Chondrocyte (in vitro differentiated cells): Measurements from ENCODE around the gene MRPS31. TPM values are rescaled to one million over a fixed set of nuclear protein-coding genes. Genes with fewer than 3 reads are reported as not detected.

ENCODE experiments used
- DNase-seq: peaks from one replicate; pipeline ENCODE4 v3.0.0; 2021; ENCODE audit warnings: mixed read lengths, low spot score
- H3K27ac Mint-ChIP-seq: one replicate; pipeline ENCODE4 v1.8.0; 2021; ENCODE audit warnings: mild to moderate bottlenecking, moderate library complexity, mixed read lengths; ENCODE audit not compliant: unreplicated experiment
- H3K27me3 Mint-ChIP-seq: 2 replicates; pipeline ENCODE4 v1.8.0; 2021; ENCODE audit warnings: low read depth, mixed read lengths
- H3K36me3 Mint-ChIP-seq: 2 replicates; pipeline ENCODE4 v1.8.0; 2021; ENCODE audit warnings: low read depth, mixed read lengths
- H3K4me1 Mint-ChIP-seq: 2 replicates; pipeline ENCODE4 v1.8.0; 2021; ENCODE audit warnings: low read depth, mild to moderate bottlenecking, mixed read lengths
- H3K4me3 Mint-ChIP-seq: one replicate; pipeline ENCODE4 v1.8.0; 2021; ENCODE audit warnings: mild to moderate bottlenecking, moderate library complexity, mixed read lengths; ENCODE audit not compliant: unreplicated experiment
- H3K9me3 Mint-ChIP-seq: 2 replicates; pipeline ENCODE4 v1.8.0; 2021; ENCODE audit warnings: low read depth, mixed read lengths
- microRNA-seq: library from miRNA; unstranded; fragments of <30 nt; microRNA quantifications from one replicate; pipeline ENCODE4 v1.2.0, GENCODE V29; 2020; ENCODE audit warnings: borderline number of aligned reads
- total RNA-seq: library from RNA; stranded (reverse); gene quantifications from 3 replicates; pipeline ENCODE4 v1.2.1, GENCODE V29; 2021
- TF ChIP-seq, protein P1 (sequence below): fragments of 200-600 bp; sonication (generic); IDR thresholded peaks from 2 replicates; pipeline ENCODE4 v1.5.0; 2021; ENCODE audit warnings: antibody characterized with exemption, mild to moderate bottlenecking, moderate library complexity

Gene MRPS31
- total RNA-seq, 1 donor from 2014 or later, result 12.3 TPM

DNA sequence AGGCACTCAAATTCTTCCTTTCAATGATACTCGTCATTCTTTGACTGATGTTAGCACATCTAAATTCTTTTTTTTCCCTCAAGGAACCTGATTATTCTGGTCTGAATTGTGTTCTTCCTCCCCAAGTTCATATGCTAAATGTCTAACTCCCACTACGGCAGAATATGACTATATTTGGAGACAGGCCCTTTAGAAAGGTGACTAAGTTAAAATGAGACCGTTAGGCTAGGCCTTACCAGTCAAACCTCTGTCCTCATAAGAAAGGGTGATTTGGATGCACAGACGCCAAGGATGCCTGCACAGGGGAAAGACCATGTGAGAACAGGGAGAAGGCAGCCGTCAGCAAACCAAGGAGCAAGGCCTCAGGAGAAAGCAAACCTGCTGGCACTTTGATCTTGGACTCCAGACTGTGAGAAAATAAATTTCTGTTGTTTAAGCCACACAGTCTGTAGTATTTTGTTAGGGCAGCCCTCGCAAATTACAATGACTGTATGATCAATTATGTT, 91.5 kb downstream of the MRPS31 start:
- Mint-ChIP-seq H3K4me3 (no peak overlapping the region), H3K27me3 (no peaks in the 10 kb centered on the region), H3K36me3 (no peaks in the 10 kb centered on the region), H3K9me3 (no peaks in the 10 kb centered on the region), H3K4me1 (peaks cover 14% of the 10 kb centered on the region), H3K27ac (no peak overlapping the region)
- TF ChIP-seq, protein P1, sequence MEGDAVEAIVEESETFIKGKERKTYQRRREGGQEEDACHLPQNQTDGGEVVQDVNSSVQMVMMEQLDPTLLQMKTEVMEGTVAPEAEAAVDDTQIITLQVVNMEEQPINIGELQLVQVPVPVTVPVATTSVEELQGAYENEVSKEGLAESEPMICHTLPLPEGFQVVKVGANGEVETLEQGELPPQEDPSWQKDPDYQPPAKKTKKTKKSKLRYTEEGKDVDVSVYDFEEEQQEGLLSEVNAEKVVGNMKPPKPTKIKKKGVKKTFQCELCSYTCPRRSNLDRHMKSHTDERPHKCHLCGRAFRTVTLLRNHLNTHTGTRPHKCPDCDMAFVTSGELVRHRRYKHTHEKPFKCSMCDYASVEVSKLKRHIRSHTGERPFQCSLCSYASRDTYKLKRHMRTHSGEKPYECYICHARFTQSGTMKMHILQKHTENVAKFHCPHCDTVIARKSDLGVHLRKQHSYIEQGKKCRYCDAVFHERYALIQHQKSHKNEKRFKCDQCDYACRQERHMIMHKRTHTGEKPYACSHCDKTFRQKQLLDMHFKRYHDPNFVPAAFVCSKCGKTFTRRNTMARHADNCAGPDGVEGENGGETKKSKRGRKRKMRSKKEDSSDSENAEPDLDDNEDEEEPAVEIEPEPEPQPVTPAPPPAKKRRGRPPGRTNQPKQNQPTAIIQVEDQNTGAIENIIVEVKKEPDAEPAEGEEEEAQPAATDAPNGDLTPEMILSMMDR, result no peak
- no peak for DNase-seq

Small RNA genes within 50 kb of the gene (microRNA-seq; reads per million reads assigned to microRNA genes)
- gene MIR320D1, result not detected
- gene MIR621, result not detected

Other genes starting within 250 kb of the MRPS31 start
- gene FOXO1, start 104.5 kb downstream of the MRPS31 start, total RNA-seq, result 8.9 to 17.7 TPM (median 9.7 TPM) in 3 replicates
- gene SLC25A15, start 18.4 kb upstream of the MRPS31 start, total RNA-seq, result 8.2 to 10.0 TPM (median 9.3 TPM) in 3 replicates
- gene ELF1, start 248.1 kb upstream of the MRPS31 start, total RNA-seq, result 45.7 to 46.7 TPM (median 45.8 TPM) in 3 replicates